ENCODE measurements around the gene LRRC27.

DNA sequence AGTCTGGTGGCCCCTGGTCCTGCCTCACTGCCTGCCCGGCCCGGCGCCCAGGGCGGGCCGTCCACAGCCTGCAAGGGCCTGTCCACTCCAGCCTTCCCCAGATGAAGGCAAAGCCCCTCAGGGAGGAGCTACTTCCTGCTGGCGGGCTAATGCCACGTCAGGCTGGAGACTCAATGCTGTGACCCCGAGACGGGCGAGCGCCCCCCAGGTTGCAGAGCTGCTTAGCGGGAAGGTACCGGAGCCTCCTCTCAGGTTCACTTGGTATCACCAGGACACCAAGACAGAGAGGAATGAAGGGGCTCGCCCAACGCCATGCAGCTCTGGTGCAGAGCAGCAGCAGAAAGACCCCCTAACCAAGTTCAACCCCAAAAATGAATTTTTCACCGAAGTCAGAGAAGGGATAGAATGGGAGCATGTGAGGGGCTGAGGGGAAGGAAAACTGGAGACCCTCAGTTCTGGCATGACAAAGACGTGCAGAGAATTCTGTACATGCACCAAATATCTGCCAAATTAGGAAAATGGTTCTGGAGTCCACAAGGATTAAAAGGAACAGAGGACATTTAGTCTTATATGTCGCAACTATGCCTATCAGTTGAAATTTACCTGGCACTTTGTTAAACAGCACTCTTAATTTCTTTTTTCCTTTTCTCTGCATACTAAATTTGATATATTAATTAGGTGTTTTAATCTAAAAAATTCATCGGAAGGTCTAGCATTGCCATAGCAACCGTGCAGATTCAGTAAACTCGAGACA lies 27.1 kb upstream of the LRRC27 start:
- TF ChIP-seq, protein P1, sequence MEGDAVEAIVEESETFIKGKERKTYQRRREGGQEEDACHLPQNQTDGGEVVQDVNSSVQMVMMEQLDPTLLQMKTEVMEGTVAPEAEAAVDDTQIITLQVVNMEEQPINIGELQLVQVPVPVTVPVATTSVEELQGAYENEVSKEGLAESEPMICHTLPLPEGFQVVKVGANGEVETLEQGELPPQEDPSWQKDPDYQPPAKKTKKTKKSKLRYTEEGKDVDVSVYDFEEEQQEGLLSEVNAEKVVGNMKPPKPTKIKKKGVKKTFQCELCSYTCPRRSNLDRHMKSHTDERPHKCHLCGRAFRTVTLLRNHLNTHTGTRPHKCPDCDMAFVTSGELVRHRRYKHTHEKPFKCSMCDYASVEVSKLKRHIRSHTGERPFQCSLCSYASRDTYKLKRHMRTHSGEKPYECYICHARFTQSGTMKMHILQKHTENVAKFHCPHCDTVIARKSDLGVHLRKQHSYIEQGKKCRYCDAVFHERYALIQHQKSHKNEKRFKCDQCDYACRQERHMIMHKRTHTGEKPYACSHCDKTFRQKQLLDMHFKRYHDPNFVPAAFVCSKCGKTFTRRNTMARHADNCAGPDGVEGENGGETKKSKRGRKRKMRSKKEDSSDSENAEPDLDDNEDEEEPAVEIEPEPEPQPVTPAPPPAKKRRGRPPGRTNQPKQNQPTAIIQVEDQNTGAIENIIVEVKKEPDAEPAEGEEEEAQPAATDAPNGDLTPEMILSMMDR (IDR thresholded peaks at IDR 0.05; ENCODE audit: low read length), result no peak
- TF ChIP-seq EZH2 (IDR thresholded peaks at IDR 0.05; ENCODE audit: borderline replicate concordance, low read length), result no peak

Data from OCI-LY1 (cell line).